ENCODE data around the gene HOXD9.

Gene HOXD9

DNA sequence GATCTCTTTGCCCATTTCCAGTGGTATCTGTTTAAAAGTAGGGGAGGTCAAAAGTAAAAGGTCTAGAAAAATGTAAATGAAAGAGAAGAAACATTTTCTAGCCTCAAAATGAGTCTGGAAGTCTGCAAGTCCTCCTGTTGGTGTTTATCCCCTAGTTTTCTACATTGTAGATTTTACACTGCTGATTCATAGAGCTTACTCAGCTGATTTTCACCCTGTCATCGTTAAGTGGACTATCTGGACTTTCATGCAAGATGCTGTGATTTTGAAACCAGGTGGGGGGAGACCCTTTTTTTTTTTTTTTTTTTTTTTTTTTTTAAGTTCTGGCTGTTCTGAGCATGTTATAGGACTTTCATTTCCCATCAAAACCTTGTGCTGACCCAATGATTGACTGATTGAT is 44.9 kb downstream of the HOXD9 start:
- TF ChIP-seq, protein P1, sequence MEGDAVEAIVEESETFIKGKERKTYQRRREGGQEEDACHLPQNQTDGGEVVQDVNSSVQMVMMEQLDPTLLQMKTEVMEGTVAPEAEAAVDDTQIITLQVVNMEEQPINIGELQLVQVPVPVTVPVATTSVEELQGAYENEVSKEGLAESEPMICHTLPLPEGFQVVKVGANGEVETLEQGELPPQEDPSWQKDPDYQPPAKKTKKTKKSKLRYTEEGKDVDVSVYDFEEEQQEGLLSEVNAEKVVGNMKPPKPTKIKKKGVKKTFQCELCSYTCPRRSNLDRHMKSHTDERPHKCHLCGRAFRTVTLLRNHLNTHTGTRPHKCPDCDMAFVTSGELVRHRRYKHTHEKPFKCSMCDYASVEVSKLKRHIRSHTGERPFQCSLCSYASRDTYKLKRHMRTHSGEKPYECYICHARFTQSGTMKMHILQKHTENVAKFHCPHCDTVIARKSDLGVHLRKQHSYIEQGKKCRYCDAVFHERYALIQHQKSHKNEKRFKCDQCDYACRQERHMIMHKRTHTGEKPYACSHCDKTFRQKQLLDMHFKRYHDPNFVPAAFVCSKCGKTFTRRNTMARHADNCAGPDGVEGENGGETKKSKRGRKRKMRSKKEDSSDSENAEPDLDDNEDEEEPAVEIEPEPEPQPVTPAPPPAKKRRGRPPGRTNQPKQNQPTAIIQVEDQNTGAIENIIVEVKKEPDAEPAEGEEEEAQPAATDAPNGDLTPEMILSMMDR (IDR thresholded peaks at IDR 0.05; ENCODE audit: control insufficient read depth, extremely low read depth, insufficient read depth), result no peak
- no peak for DNase-seq (ENCODE audit: low read depth)

DNA sequence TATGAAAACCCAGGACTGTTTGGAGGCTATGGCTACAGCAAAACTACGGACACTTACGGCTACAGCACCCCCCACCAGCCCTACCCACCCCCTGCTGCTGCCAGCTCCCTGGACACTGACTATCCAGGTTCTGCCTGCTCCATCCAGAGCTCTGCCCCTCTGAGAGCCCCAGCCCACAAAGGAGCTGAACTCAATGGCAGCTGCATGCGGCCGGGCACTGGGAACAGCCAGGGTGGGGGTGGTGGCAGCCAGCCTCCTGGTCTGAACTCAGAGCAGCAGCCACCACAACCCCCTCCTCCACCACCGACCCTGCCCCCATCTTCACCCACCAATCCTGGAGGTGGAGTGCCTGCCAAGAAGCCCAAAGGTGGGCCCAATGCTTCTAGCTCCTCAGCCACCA is 46.7 kb downstream of the HOXD9 start:
- TF ChIP-seq, protein P1 (IDR thresholded peaks at IDR 0.05; ENCODE audit: control insufficient read depth, extremely low read depth, insufficient read depth), result no peak
- DNase-seq (ENCODE audit: low read depth), result no peak
- H3K4me3 ChIP-seq (ENCODE audit: low read depth, low read length), result no peak overlapping the region

More for the DNA sequence above, 44.9 kb downstream of the HOXD9 start:
- H3K4me3 ChIP-seq (ENCODE audit: low read depth, low read length), result no peak overlapping the region

DNA sequence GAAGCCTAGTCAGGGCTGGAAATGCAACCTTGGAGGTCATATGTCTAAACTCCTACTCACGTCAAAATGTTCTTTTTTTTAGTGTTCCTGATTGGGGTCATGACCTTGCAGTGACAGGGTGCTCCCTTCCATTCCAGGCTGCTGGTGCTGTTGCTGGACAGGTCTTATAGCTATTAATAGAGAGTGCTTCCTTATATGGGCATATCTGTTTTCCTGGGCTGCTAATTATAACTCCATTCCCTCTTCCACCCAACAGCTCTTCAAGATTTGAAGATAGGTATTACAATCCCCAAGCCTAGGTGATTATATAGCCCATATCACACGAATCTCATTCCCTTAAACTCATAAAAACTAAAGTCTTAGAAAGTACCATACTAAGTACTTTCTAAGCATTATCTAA is 47.2 kb downstream of the HOXD9 start:
- no peak for DNase-seq (ENCODE audit: low read depth)
- no peak overlapping the region for H3K4me3 ChIP-seq (ENCODE audit: low read depth, low read length)

DNA sequence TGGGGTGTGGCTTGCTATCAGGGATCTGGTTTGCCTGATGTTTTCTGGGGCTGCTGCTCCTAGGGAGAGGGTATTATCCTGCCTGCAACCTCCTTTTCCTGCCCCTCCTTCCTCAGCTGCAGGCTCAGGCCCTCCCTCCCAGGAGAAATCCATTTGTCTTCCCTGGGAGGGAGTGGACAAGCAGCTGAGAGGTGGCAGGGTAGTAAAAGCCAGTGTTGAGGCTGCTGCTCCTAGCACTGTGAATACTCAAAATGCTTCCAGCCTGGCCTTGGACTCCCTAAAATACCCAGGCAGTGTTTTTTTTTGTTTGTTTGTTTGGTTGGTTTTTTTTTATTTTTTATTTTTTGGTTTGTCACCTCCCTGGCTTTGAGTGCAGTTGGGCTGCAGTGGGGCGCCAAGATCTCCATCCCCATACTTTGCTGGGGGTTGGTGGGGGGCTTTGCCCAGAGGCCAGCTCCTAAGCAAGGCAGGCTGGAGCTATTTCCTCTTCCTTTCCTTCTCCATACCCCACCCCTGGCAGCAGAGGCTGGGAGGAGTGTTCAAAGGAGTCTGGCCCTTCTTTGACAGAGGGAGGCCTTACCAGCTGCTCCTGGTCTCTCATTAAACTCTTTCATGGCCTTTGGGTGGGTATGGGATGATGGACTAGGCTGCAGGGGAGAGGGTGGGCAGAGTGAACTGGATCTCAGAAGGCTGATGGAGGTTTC is 48.2 kb downstream of the HOXD9 start:
- TF ChIP-seq, protein P1 (IDR thresholded peaks at IDR 0.05; ENCODE audit: control insufficient read depth, extremely low read depth, insufficient read depth), result no peak
- no peak for DNase-seq (ENCODE audit: low read depth)
- H3K4me3 ChIP-seq (ENCODE audit: low read depth, low read length), result no peak overlapping the region

More for the DNA sequence above, 47.2 kb downstream of the HOXD9 start:
- TF ChIP-seq, protein P1 (IDR thresholded peaks at IDR 0.05; ENCODE audit: control insufficient read depth, extremely low read depth, insufficient read depth), result no peak

DNA sequence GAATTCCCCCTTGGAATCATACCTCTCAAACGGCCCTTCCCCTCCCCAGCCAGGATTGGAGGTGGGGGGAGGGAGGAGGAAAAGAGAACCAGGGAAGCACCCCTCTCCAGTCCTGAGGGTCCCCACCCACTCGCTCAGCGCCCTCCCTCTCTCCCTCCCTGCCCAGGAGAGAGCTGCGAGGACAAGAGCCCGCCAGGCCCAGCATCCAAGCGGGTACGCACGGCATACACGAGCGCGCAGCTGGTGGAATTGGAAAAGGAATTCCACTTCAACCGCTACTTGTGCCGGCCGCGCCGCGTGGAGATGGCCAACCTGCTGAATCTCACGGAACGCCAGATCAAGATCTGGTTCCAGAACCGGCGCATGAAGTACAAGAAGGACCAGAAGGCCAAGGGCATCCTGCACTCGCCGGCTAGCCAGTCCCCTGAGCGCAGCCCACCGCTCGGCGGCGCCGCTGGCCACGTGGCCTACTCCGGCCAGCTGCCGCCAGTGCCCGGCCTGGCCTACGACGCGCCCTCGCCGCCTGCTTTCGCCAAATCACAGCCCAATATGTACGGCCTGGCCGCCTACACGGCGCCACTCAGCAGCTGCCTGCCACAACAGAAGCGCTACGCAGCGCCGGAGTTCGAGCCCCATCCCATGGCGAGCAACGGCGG is 49.0 kb downstream of the HOXD9 start:
- TF ChIP-seq, protein P1 (IDR thresholded peaks at IDR 0.05; ENCODE audit: control insufficient read depth, extremely low read depth, insufficient read depth), result no peak
- no peak for DNase-seq (ENCODE audit: low read depth)

DNA sequence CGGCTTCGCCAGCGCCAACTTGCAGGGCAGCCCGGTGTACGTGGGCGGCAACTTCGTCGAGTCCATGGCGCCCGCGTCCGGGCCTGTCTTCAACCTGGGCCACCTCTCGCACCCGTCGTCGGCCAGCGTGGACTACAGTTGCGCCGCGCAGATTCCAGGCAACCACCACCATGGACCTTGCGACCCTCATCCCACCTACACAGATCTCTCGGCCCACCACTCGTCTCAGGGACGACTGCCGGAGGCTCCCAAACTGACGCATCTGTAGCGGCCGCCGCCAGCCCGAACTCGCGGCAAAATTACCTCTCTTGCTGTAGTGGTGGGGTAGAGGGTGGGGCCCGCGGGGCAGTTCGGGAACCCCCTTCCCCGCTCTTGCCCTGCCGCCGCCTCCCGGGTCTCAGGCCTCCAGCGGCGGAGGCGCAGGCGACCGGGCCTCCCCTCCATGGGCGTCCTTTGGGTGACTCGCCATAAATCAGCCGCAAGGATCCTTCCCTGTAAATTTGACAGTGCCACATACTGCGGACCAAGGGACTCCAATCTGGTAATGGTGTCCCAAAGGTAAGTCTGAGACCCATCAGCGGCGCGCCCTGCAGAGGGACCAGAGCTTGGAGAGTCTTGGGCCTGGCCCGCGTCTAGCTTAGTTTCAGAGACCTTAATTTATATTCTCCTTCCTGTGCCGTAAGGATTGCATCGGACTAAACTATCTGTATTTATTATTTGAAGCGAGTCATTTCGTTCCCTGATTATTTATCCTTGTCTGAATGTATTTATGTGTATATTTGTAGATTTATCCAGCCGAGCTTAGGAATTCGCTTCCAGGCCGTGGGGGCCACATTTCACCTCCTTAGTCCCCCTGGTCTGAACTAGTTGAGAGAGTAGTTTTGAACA is 49.7 kb downstream of the HOXD9 start:
- no peak overlapping the region for H3K4me3 ChIP-seq (ENCODE audit: low read depth, low read length)
- DNase-seq (ENCODE audit: low read depth), result no peak
- TF ChIP-seq, protein P1 (IDR thresholded peaks at IDR 0.05; ENCODE audit: control insufficient read depth, extremely low read depth, insufficient read depth), result no peak

More for the DNA sequence above, 49.0 kb downstream of the HOXD9 start:
- H3K4me3 ChIP-seq (ENCODE audit: low read depth, low read length), result no peak overlapping the region
